HG03159 (cell line): Measurements from ENCODE around the gene LZTR1.
A peak's percentile ranks its signal among the peaks of the same experiment; 100 is the strongest.
"Not testable (repeated sequence)": the region's sequence is repeated elsewhere in the genome, so short reads cannot be mapped to it uniquely, and the experiment has no call there.

Experiments used
- ATAC-seq: cut with Tn5 transposase; IDR thresholded peaks from one replicate; pipeline ENCODE4 v1.9.1; 2021; ENCODE audit warnings: mild to moderate bottlenecking, moderate library complexity; ENCODE audit not compliant: unreplicated experiment

Gene LZTR1

GRCh38 chr22:21032037-21032867 is 50.2 kb downstream of the LZTR1 start, which contains the start of gene SLC7A4:
Gene SLC7A4 (minus strand): TSS chr22:21032561. CDS start chr22:21031812, 749 bp downstream.
- ATAC-seq: no peak

GRCh38 chr22:21032868-21033688 is 51.0 kb downstream of the LZTR1 start:
- ATAC-seq: no peak

GRCh38 chr22:21033895-21034294 is 51.8 kb downstream of the LZTR1 start:
- no peak for ATAC-seq

GRCh38 chr22:21034989-21035388 is 52.9 kb downstream of the LZTR1 start:
- no peak for ATAC-seq

GRCh38 chr22:21038405-21038804 is 56.3 kb downstream of the LZTR1 start:
- no peak for ATAC-seq

- ATAC-seq: not testable (repeated sequence)
These were observed 57.1 kb downstream of the LZTR1 start for GRCh38 chr22:21039158-21039557.

- ATAC-seq: no peak
These were observed 59.8 kb downstream of the LZTR1 start for GRCh38 chr22:21041937-21042336.

- no peak for ATAC-seq
These were observed 61.1 kb downstream of the LZTR1 start for GRCh38 chr22:21042978-21043859.

GRCh38 chr22:21043860-21044535 is 61.9 kb downstream of the LZTR1 start:
- ATAC-seq: no peak

GRCh38 chr22:21044931-21045584 is 63.0 kb downstream of the LZTR1 start:
- ATAC-seq: peak; percentile 13

- ATAC-seq: peak; percentile 90
These were observed 63.6 kb downstream of the LZTR1 start, which contains the start of gene LRRC74B for GRCh38 chr22:21045585-21046294. Gene LRRC74B (plus strand): TSS chr22:21045946. CDS start chr22:21045987, 41 bp downstream.

- no peak for ATAC-seq
These were observed 65.1 kb downstream of the LZTR1 start for GRCh38 chr22:21047035-21047661.

- no peak for ATAC-seq
These were observed 65.6 kb downstream of the LZTR1 start for GRCh38 chr22:21047730-21048129.

- not testable (repeated sequence) for ATAC-seq
These were observed 66.4 kb downstream of the LZTR1 start for GRCh38 chr22:21048448-21048847.
